NCI-H1092 treated with DMSO at 0.1 percent for 48 hours (cell line): ENCODE measurements around the gene ZNF609.
"Not testable (repeated sequence)": the region's sequence is repeated elsewhere in the genome, so short reads cannot be mapped to it uniquely, and the experiment has no call there.

ENCODE experiments used
- DNase-seq: peaks from one replicate; lab custom pipeline; 2025; lab: John Stamatoyannopoulos, UW

The ZNF609 gene

DNA sequence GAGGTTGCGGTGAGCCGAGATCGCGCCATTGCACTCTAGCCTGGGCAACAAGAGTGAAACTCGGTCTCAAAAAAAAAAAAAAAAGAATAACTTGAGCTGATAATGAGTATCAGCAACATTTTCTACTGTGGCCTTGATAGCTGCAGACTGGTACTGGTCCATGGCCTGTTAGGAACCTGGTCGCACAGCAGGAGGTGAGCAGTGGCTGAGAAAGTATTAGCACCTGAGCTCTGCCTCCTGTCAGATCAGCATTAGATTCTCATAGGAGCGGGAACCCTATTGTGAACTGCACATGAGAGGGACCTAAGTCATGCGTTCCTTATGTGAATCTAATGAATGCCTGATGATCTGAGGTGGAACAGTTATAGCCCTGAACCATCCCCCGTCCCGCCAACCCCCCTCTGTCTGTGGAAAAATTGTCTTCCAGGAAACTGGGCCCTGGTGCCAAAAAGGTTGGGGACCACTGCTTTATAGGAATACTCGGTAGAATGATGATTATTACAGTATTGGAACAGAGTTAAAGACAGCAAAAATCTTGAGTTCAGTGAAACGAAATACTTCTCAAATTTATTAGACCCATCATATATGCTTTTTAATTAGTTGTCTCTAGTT lies 126.0 kb downstream of the ZNF609 start:
- DNase-seq, result no peak

DNA sequence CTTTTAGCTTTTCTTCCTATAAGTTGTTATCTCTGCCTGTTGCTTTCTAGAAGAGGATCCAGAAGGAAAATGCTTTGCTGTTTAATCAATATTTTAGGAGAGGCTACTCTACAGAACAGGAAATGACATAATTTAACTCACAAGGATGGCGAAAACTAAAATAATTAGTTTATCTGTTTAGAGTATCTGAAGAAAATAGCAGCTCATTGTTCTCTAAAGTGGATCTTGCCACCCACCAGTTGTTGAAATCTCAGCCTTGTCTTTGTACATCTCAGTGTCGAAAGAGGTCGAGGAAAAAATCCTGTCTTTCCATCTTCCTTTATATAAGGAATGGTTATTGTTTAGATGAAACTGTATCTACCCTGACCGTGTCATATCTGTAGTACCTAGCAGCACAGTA lies 126.6 kb downstream of the ZNF609 start:
- no peak for DNase-seq

- DNase-seq, result no peak
Observed at GRCh38 chr15:64589435-64590084, 129.2 kb downstream of the ZNF609 start.

DNA sequence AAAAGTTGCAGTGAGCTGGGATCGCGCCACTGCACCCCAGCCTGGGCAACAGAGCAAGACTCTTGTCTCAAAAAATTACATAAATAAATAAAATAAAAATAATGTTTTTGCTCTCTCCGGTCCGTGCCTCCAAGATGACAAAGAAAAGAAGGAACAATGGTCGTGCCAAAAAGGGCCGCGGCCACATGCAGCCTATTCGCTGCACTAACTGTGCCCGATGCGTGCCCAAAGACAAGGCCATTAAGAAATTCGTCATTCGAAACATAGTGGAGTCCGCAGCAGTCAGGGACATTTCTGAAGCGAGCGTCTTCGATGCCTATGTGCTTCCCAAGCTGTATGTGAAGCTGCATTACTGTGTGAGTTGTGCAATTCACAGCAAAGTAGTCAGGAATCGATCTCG lies 132.5 kb downstream of the ZNF609 start:
- DNase-seq, result not testable (repeated sequence)

- peak; percentile 75 for DNase-seq
Observed at GRCh38 chr15:64596701-64597476, 136.5 kb downstream of the ZNF609 start.

DNA sequence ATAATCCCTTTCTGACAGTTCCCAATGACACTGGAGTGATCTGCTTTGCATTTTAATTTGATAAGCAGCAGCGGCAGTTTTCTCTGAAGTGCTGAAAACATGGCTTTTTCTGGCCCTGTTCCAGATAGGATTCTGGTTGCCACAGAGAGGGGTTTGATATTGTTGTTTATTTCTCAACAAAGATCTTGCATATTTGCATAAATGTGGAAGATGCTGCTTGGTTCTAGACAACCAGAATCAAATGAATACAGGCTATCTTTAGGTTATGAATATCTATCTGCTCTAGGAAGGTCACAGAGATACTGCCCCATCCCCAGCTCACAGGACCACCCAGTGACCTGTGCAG lies 137.1 kb downstream of the ZNF609 start:
- no peak for DNase-seq

GRCh38 chr15:64599226-64599625 lies 138.8 kb downstream of the ZNF609 start:
- DNase-seq, result no peak

GRCh38 chr15:64599716-64600115 lies 139.3 kb downstream of the ZNF609 start:
- DNase-seq, result no peak

DNA sequence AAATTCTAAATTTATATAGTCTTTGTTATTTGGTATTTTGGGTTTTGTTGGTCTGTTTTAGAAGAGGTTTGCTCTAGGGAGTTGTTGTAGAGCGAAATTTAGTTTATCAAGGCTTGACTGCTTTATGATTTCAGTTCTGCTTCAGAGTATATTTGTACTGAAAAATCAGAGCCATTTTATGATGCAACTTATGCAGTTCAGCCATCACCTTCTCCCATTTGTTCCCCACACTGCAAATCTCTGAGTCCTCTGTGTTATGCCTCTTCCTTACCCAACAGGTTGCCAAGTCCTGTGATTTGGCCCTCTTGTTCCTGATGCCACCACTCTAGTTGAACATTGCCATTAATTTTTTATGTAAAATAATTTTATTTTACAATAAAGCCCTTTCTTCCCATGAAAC lies 140.4 kb downstream of the ZNF609 start:
- DNase-seq, result no peak

DNA sequence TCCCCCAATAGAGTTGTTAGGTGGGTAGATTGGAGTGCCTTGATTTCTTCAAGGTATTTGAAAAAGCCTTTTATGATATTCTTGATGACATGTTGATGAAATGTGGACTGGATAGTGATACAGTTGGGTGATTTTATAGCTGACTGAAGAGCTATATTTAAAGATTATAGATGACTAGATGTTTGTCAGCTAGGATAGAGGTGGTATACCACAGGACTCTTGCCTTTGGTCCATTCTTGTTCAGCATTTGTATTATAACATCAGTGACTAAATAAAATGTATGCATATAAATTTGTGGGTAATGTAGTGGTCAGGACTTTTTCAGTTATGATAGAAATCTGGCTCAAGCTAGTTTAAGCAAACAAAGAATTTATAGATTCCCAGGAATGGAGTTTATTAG lies 143.9 kb downstream of the ZNF609 start:
- no peak for DNase-seq

GRCh38 chr15:64607416-64607815 lies 147.0 kb downstream of the ZNF609 start:
- DNase-seq, result not testable (repeated sequence)

GRCh38 chr15:64610257-64610919 lies 150.0 kb downstream of the ZNF609 start:
- no peak for DNase-seq

DNA sequence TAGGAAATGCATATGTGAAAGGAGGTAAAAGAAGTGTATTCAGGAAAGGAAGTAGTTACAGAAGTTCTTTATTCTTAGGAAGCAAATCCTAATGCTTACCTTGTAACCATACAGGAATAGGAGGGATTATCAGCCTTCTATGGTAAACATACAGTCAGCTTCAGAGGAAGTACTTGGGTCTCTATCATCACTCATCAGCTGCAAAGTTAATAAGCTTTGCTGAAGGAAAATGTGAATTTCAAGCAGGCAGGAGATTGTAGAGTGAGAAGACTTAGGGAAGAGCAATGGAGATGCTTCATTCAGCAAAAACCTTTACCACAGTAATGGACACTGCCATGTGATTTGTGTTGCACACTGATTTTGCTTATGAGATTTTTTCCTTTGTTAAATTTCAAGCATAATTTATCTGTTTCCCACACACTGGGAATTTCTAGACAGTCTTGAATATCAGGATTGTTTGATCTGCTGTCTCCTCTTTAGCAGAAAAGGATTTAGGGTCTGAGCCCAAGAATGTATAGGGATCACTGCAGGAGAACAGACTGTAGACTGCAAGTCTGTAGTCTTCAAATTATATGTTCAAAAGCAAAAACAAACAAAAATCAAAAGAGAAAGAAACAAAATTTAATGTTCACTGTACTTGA lies 150.8 kb downstream of the ZNF609 start:
- DNase-seq, result no peak

GRCh38 chr15:64614519-64614918 lies 154.1 kb downstream of the ZNF609 start:
- no peak for DNase-seq

DNA sequence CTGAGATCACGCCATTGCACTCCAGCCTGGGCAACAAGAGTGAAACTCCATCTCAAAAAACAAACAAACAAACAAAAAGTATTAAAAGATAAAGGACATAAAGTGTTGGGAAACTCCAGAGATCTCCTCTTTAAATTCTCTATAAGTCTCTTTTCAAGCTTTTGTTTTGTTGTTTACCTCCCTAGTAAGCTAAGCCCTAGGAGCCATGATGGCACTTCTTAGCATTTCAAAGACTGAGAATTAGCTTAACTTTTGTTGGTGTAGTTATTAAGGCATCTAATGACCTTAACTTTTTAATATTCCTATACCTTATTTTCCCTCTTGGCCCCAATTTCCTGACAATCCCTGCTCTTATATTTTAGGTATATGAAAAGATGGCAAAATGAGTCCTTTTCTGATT lies 157.3 kb downstream of the ZNF609 start:
- no peak for DNase-seq

GRCh38 chr15:64618138-64618537 lies 157.8 kb downstream of the ZNF609 start:
- no peak for DNase-seq

GRCh38 chr15:64618540-64618939 lies 158.2 kb downstream of the ZNF609 start:
- DNase-seq, result no peak

DNA sequence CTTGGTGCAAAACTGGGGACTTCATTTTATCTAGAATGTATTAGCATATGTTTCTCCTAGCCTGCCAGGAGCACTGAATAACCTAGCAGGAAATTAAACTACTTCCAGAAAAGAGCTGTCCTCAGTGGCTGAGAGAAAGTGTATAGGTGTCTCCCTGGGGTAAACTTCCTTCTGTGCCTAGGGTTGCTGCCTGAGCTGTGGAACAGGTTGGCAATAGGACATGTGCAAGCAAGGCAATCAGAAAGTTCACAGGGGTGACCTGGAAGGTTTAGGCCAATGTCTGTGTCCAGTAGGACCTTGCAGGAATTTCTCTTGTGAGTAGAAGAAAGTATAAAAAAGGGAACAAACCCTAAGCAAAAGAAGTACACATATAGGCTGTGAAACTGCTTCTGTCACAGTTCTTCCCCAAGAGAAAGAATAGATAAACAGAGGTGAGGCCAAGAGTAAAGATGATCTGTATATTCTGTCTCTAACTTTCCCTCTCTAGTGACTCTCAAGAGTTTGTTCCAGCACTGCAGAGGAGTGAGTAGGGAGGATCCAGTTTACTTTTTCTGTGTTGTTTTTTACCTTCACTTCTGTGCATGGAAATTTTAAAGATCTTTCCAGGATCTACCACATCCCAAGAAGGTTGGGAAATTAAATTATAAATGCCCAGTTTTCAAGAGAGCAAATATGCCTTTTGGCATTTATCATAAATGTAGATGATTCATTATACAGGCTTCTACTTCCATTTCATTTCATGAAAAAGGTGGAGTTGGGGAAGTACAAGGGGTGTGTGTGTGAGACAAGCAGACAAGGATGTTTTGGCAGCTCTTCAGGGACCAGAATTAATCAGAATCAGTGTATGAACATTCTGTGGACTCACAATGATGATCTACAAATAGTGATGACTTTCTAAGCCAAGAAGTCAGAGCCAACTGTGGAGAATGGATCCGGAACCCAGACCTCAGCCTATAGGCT lies 159.8 kb downstream of the ZNF609 start:
- no peak for DNase-seq

DNA sequence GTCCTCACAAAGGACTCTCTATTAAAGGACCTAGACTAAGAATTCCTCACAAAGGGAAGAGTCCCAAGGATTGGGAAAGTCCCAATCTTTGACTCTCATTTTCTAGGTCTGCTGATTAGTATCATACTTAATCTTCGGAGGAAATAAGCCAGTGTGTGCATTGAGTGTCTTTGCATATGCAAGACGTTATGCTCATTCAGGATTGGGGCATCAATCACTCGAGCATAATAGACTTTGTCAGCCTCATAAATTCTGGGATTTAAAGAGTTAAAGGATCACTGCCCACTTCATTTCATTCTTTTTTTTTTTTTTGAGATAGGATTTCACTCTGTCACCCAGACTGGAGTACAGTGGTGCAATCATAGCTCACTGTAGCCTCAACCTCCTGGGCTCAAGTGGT lies 160.7 kb downstream of the ZNF609 start:
- no peak for DNase-seq

DNA sequence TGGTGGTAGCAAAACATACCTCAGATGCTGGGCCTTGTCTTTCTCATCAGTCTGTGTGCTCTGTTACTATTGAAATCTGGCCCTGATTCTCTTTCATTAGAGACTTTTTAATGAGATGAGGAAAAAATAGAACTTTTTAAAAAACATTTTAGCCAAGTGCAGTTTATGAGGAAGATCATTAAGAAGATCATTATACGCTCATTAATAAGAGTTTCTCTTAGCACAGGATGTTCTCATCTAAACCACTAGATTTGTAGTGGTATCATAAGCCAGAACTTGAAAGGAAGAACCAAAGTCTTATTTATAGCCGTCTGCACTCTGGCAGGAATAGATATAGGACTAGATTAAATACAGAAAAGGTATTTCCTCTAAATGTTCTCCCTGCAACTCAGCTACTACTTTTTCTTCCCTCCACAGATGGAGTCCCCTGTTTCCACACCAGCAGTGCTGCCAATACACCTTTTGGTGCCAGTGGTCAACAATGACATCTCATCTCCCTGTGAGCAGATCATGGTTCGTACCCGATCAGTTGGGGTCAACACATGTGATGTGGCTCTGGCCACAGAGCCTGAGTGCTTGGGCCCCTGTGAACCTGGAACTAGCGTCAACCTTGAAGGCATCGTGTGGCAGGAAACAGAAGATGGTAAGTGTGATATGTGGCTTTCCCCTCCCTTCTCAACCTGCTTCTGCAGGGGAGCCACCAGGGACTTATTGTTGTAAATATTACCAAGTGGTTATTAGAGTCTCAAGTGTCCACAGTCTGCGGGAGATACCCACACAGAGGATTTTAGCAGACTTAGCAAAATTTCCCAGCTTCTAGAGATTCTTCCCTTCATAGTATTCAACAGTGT lies 162.3 kb downstream of the ZNF609 start:
- DNase-seq, result no peak
